Keratinocyte (primary cell): ENCODE data around the gene PTRH2. TPM values are rescaled to one million over a fixed set of nuclear protein-coding genes. Genes with fewer than 3 reads are reported as not detected.

ENCODE experiments used
- DNase-seq: peaks from one replicate; pipeline ENCODE4 v3.0.0-alpha.2; 2011; ENCODE audit warnings: low read depth, missing footprints, low spot score
- FAIRE-seq: peaks from 2 replicates; lab custom pipeline; 2011; peaks lifted over from hg19 to GRCh38; lab: Jason Lieb, UNC
- H2AFZ ChIP-seq: 2 replicates; pipeline ENCODE4 v1.6.0; 2012; ENCODE audit warnings: low read length, control low read depth, inconsistent platforms; ENCODE audit not compliant: control insufficient read depth
- H3K27ac ChIP-seq: 2 replicates; pipeline ENCODE4 v1.5.1; 2011; ENCODE audit warnings: low read length; ENCODE audit not compliant: control insufficient read depth, insufficient read depth
- H3K27me3 ChIP-seq: 3 replicates; pipeline ENCODE4 v1.6.0; 2011; ENCODE audit warnings: low read length; ENCODE audit not compliant: control insufficient read depth, insufficient read depth; ENCODE audit errors: extremely low read depth
- H3K36me3 ChIP-seq, 2 experiments: 2 replicates in 1 of 2; 3 replicates in 1 of 2; pipeline ENCODE4 v1.5.1; 2011; ENCODE audit warnings: low read length in 2 of 2, mild to moderate bottlenecking in 1 of 2; ENCODE audit not compliant: control insufficient read depth in 2 of 2, insufficient read depth in 2 of 2; ENCODE audit errors: extremely low read depth in 1 of 2
- H3K4me1 ChIP-seq: 3 replicates; pipeline ENCODE4 v1.5.1; 2011; ENCODE audit warnings: low read length; ENCODE audit not compliant: control insufficient read depth, insufficient read depth; ENCODE audit errors: extremely low read depth
- H3K4me2 ChIP-seq: 3 replicates; pipeline ENCODE4 v1.6.0; 2011; ENCODE audit warnings: low read depth, low read length; ENCODE audit not compliant: control insufficient read depth, insufficient read depth; ENCODE audit errors: extremely low read depth
- H3K4me3 ChIP-seq, 3 experiments: fragments of 200-600 bp in 1 of 3; sonication (generic) in 1 of 3; 2 replicates in 2 of 3; 3 replicates in 1 of 3; pipeline ENCODE4 v1.5.1; 2011 to 2016; ENCODE audit warnings: low read length in 3 of 3, mild to moderate bottlenecking in 3 of 3, control low read depth in 2 of 3, inconsistent platforms in 1 of 3, low read depth in 1 of 3, mixed read lengths in 1 of 3, mixed run types in 1 of 3, moderate library complexity in 1 of 3; ENCODE audit not compliant: control insufficient read depth in 2 of 3, insufficient read depth in 2 of 3; ENCODE audit errors: extremely low read depth in 1 of 3
- H3K79me2 ChIP-seq: 2 replicates; pipeline ENCODE4 v1.6.0; 2012; ENCODE audit warnings: low read length; ENCODE audit not compliant: control insufficient read depth, insufficient read depth
- H3K9ac ChIP-seq: 3 replicates; pipeline ENCODE4 v1.6.0; 2011; ENCODE audit warnings: low read length; ENCODE audit not compliant: control insufficient read depth, insufficient read depth; ENCODE audit errors: extremely low read depth
- H3K9me1 ChIP-seq: 3 replicates; pipeline ENCODE4 v1.6.0; 2011; ENCODE audit warnings: low read length; ENCODE audit not compliant: control insufficient read depth, insufficient read depth; ENCODE audit errors: extremely low read depth
- H3K9me3 ChIP-seq: 2 replicates; pipeline ENCODE4 v1.5.1; 2012; ENCODE audit warnings: low read depth, low read length; ENCODE audit not compliant: control insufficient read depth
- H4K20me1 ChIP-seq: 3 replicates; pipeline ENCODE4 v1.6.0; 2011; ENCODE audit warnings: low read length; ENCODE audit not compliant: control insufficient read depth, insufficient read depth; ENCODE audit errors: extremely low read depth
- CTCF ChIP-seq, 3 experiments: IDR thresholded peaks in 1 of 3; conservative IDR thresholded peaks in 1 of 3; optimal IDR thresholded peaks in 1 of 3; 2 replicates in 2 of 3; 3 replicates in 1 of 3; pipeline versions ENCODE3 to v1.5.1; 2011; ENCODE audit warnings: low read length in 3 of 3, mild to moderate bottlenecking in 3 of 3, moderate library complexity in 2 of 3, control low read depth in 1 of 3, inconsistent platforms in 1 of 3; ENCODE audit not compliant: insufficient read depth in 2 of 3; ENCODE audit errors: extremely low read depth in 1 of 3
- EZH2 ChIP-seq: IDR thresholded peaks from one replicate; pipeline ENCODE4 v1.6.1; 2012; ENCODE audit warnings: inconsistent platforms, mild to moderate bottlenecking, low read length, moderate library complexity
- dilution Hi-C: fragments of 300-500 bp; cut with MboI; formaldehyde crosslinking; loops from one replicate; pipeline ENCODE4 v1.7.0; 2020; ENCODE audit warnings: low sequenced_read_pairs; ENCODE audit not compliant: extremely low pct_ligation_motif_present
- polyA plus RNA-seq, 5 experiments: library from polyadenylated mRNA; depleted of rRNA in 3 of 5; stranded (reverse) in 3 of 5; stranded (forward) in 1 of 5; unstranded in 1 of 5; fragments of >200 nt; gene quantifications; 1 replicate in 1 of 5; 2 replicates in 3 of 5; 3 replicates in 1 of 5; pipeline versions ENCODE4 v1.2.1 to v1.2.3, GENCODE V29; 2011 to 2012; ENCODE audit warnings: missing spikeins in 2 of 5, low read depth in 1 of 5, low replicate concordance in 1 of 5

The PTRH2 gene
- polyA plus RNA-seq, 1 donor (not counting 4 experiments of a cell fraction or from before 2014, with no cell fraction given): 107 TPM

DNA sequence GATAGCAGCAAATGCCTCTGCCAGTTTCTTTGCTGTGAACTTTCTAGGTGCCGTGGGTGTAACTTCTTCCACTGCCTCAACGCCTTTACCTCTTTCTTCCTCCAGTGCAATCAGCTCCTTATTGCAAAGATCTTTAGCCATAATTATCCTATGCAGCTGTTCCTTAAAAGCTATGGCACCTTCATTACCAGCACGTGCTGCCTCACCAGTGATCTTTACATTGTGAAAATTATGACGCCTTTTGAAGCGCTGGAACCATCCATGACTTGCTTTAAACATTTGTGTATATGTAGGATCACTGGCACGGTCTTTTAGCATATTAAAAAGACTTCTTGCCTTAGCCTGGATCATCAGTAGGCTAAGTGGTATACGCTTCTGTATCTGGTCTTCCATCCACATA is 8.0 kb downstream of the PTRH2 start:
- no peak overlapping the region for H3K4me2 ChIP-seq
- H3K27me3 ChIP-seq: no peaks in the 10 kb centered on the region
- H3K4me3 ChIP-seq: no peak overlapping the region
- H3K9me3 ChIP-seq: no peaks in the 10 kb centered on the region
- TF ChIP-seq CTCF (optimal IDR thresholded peaks at IDR 0.05 in 1 of 3, IDR thresholded peaks at IDR 0.05 in 1 of 3, conservative IDR thresholded peaks at IDR 0.05 in 1 of 3; ENCODE audit: extremely low read depth in 1 of 3, insufficient read depth in 2 of 3, low read length in 3 of 3) (no peak), EZH2 (no peak)
- no peaks in the 10 kb centered on the region for H3K9me1 ChIP-seq
- no peak overlapping the region for H3K9ac ChIP-seq
- peaks cover 97% of the 10 kb centered on the region for H3K79me2 ChIP-seq
- H4K20me1 ChIP-seq: peaks cover 20% of the 10 kb centered on the region
- no peak overlapping the region for H2AFZ ChIP-seq
- dilution Hi-C loops: no loop called here
- H3K27ac ChIP-seq: no peak overlapping the region
- FAIRE-seq (no peak), DNase-seq (no peak)
- peaks cover 4% of the 10 kb centered on the region for H3K4me1 ChIP-seq
- H3K36me3 ChIP-seq: peaks cover 23 to 46% of the 10 kb centered on the region in 2 experiments

DNA sequence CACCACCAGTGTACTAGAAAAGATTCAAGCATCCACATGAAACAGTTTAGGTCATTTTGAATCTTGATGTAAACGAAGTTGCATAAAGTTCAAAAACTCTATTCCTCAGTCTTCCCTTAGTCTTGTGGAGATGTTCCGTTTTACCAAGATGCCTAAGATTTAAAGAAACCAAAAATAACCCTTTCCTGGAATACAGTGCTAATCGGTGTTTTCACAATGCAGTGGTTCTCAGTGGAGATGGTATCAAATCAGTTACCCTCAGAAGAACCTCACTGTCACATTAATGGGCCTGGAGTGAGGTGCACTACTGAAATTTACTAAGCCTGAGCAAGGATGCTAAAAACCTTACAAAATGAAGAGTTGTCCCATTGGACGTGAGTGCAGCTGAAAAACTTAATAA is 9.1 kb downstream of the PTRH2 start:
- H3K27me3 ChIP-seq: no peaks in the 10 kb centered on the region
- H2AFZ ChIP-seq: no peak overlapping the region
- no peak overlapping the region for H3K27ac ChIP-seq
- TF ChIP-seq CTCF (optimal IDR thresholded peaks at IDR 0.05 in 1 of 3, IDR thresholded peaks at IDR 0.05 in 1 of 3, conservative IDR thresholded peaks at IDR 0.05 in 1 of 3; ENCODE audit: extremely low read depth in 1 of 3, insufficient read depth in 2 of 3, low read length in 3 of 3) (no peak), EZH2 (no peak)
- dilution Hi-C loops: no loop called here
- H3K9me3 ChIP-seq: no peaks in the 10 kb centered on the region
- FAIRE-seq (no peak), DNase-seq (no peak)
- no peaks in the 10 kb centered on the region for H3K9me1 ChIP-seq
- peaks cover 28 to 52% of the 10 kb centered on the region in 2 experiments for H3K36me3 ChIP-seq
- no peak overlapping the region for H3K4me3 ChIP-seq
- H4K20me1 ChIP-seq: peaks cover 20% of the 10 kb centered on the region
- H3K4me1 ChIP-seq: peaks cover 4% of the 10 kb centered on the region
- no peak overlapping the region for H3K9ac ChIP-seq
- peaks cover 93% of the 10 kb centered on the region for H3K79me2 ChIP-seq
- H3K4me2 ChIP-seq: no peak overlapping the region
